DOHH2 (cell line): Measurements from ENCODE around the gene ASB5.

ENCODE experiments used
- H3F3A ChIP-seq: fragments of 200-600 bp; sonication (generic), shearing (Covaris generic); 2 replicates; pipeline ENCODE4 v1.6.0; 2016; ENCODE audit warnings: antibody characterized with exemption, mild to moderate bottlenecking; ENCODE audit not compliant: control insufficient read depth, insufficient read depth
- H3K27ac ChIP-seq: fragments of 200-600 bp; sonication (generic); 2 replicates; pipeline ENCODE4 v1.5.1; 2014; ENCODE audit warnings: low read depth, mild to moderate bottlenecking, low read length, moderate library complexity
- H3K27me3 ChIP-seq: fragments of 200-600 bp; sonication (generic); 2 replicates; pipeline ENCODE4 v1.6.1; 2014; ENCODE audit warnings: mild to moderate bottlenecking, low read length, mixed read lengths; ENCODE audit not compliant: control insufficient read depth
- H3K36me3 ChIP-seq: fragments of 200-600 bp; sonication (generic); 2 replicates; pipeline ENCODE4 v1.6.1; 2014; ENCODE audit warnings: mild to moderate bottlenecking, low read length, moderate library complexity, mixed read lengths; ENCODE audit not compliant: control insufficient read depth
- H3K4me1 ChIP-seq: fragments of 200-600 bp; sonication (generic); 2 replicates; pipeline ENCODE4 v1.6.1; 2014; ENCODE audit warnings: mild to moderate bottlenecking, low read length, mixed read lengths; ENCODE audit not compliant: control insufficient read depth
- H3K4me2 ChIP-seq: fragments of 200-600 bp; sonication (generic); 2 replicates; pipeline ENCODE4 v1.6.0; 2014; ENCODE audit warnings: mild to moderate bottlenecking, low read length, moderate library complexity
- H3K4me3 ChIP-seq: fragments of 200-600 bp; sonication (generic); 2 replicates; pipeline ENCODE4 v1.5.1; 2014; ENCODE audit warnings: mild to moderate bottlenecking, low read length, mixed read lengths
- H3K79me2 ChIP-seq: fragments of 200-600 bp; sonication (generic); 2 replicates; pipeline ENCODE4 v1.6.1; 2014; ENCODE audit warnings: mild to moderate bottlenecking, low read length, mixed read lengths; ENCODE audit not compliant: control insufficient read depth
- H3K9me2 ChIP-seq: fragments of 200-600 bp; sonication (generic); replicated peaks from 2 replicates; pipeline ENCODE4 v1.6.1; 2014; ENCODE audit warnings: mild to moderate bottlenecking, low read length, mixed read lengths; ENCODE audit not compliant: control insufficient read depth
- H3K9me3 ChIP-seq: fragments of 200-600 bp; sonication (generic); 2 replicates; pipeline ENCODE4 v1.6.1; 2014; ENCODE audit warnings: antibody characterized with exemption, low read length, mixed read lengths; ENCODE audit not compliant: control insufficient read depth, insufficient read depth
- H4K20me1 ChIP-seq: fragments of 200-600 bp; sonication (generic); 2 replicates; pipeline ENCODE4 v1.6.0; 2014; ENCODE audit warnings: low read depth, mild to moderate bottlenecking, antibody characterized with exemption, low read length, moderate library complexity; ENCODE audit not compliant: control insufficient read depth, insufficient read depth
- CTCF ChIP-seq: fragments of 200-600 bp; sonication (generic); IDR thresholded peaks from one replicate; pipeline ENCODE4 v1.5.1; 2014; ENCODE audit warnings: antibody characterized with exemption, mild to moderate bottlenecking, low read depth, low read length; ENCODE audit not compliant: poor library complexity, severe bottlenecking
- EZH2phosphoT487 ChIP-seq: fragments of 200-600 bp; sonication (generic); IDR thresholded peaks from 2 replicates; pipeline ENCODE4 v1.6.1; 2017; ENCODE audit warnings: borderline replicate concordance, mild to moderate bottlenecking, antibody characterized with exemption, low read length, moderate library complexity, mixed read lengths

Gene ASB5

GRCh38 chr4:176268963-176269362, at the start of gene ASB5:
ASB5 (minus strand) TSS chr4:176269222; CDS start chr4:176269108, 114 bp downstream.
- Histone ChIP-seq H3F3A (no peaks in the 10 kb centered on the region), H4K20me1 (no peaks in the 10 kb centered on the region), H3K4me3 (no peak within 1 kb of the TSS), H3K4me1 (no peaks in the 10 kb centered on the region), H3K27ac (no peak within 1 kb of the TSS), H3K9me3 (no peaks in the 10 kb centered on the region), H3K4me2 (no peak within 1 kb of the TSS), H3K36me3 (no peaks in the 10 kb centered on the region), H3K9me2 (no peaks in the 10 kb centered on the region), H3K27me3 (no peaks in the 10 kb centered on the region), H3K79me2 (no peaks in the 10 kb centered on the region)
- TF ChIP-seq CTCF (no peak), EZH2phosphoT487 (no peak)

- Histone ChIP-seq H4K20me1 (no peaks in the 10 kb centered on the region), H3K36me3 (peaks cover under 1% of the 10 kb centered on the region; the same call in 1 of the 2 replicates), H3K4me1 (peaks cover 42% of the 10 kb centered on the region), H3K9me2 (no peaks in the 10 kb centered on the region), H3K4me3 (no peak overlapping the region), H3K9me3 (no peaks in the 10 kb centered on the region), H3K79me2 (peaks cover 6% of the 10 kb centered on the region), H3K4me2 (no peak overlapping the region), H3K27ac (no peak overlapping the region), H3K27me3 (no peaks in the 10 kb centered on the region), H3F3A (peaks cover 14% of the 10 kb centered on the region)
- TF ChIP-seq EZH2phosphoT487 (no peak), CTCF (no peak)
Observed at GRCh38 chr4:176313596-176314336, 44.7 kb upstream of the ASB5 start.

- Histone ChIP-seq H3K4me3 (peak overlapping the region; percentile 52), H3K9me3 (no peaks in the 10 kb centered on the region), H4K20me1 (no peaks in the 10 kb centered on the region), H3F3A (peaks cover 13% of the 10 kb centered on the region), H3K4me2 (peak overlapping the region; percentile 76), H3K79me2 (no peaks in the 10 kb centered on the region), H3K27ac (peak overlapping the region; percentile 93), H3K36me3 (peaks cover 10% of the 10 kb centered on the region), H3K4me1 (peaks cover 55% of the 10 kb centered on the region), H3K9me2 (no peaks in the 10 kb centered on the region), H3K27me3 (no peaks in the 10 kb centered on the region)
- no peak for TF ChIP-seq EZH2phosphoT487
- TF ChIP-seq CTCF, result no peak
Observed at GRCh38 chr4:176309772-176310171, 40.8 kb upstream of the ASB5 start.
